ENCODE results near the gene OR2A5.

- TF ChIP-seq YY1 (IDR thresholded peaks at IDR 0.05; ENCODE audit: low read depth, low read length) (no peak), CTCF (IDR thresholded peaks at IDR 0.05; ENCODE audit: control extremely low read depth in 1 of 3, insufficient read depth in 1 of 3, low read depth in 1 of 3, low read length in 3 of 3) (no peak), POLR2A (IDR thresholded peaks at IDR 0.05; ENCODE audit: control extremely low read depth in 1 of 2, low read depth in 2 of 2, low read length in 2 of 2) (no peak), TAF7 (optimal IDR thresholded peaks at IDR 0.05; ENCODE audit: borderline replicate concordance, low read depth, low read length) (no peak), SUZ12 (IDR thresholded peaks at IDR 0.05; ENCODE audit: low read length) (no peak), EP300 (IDR thresholded peaks at IDR 0.05; ENCODE audit: borderline replicate concordance in 1 of 2, low read depth in 2 of 2, low read length in 2 of 2) (no peak), USF2 (IDR thresholded peaks at IDR 0.05; ENCODE audit: low read length) (no peak), ATF3 (IDR thresholded peaks at IDR 0.05; ENCODE audit: insufficient read depth, low read depth, low read length) (no peak), POLR2AphosphoS5 (IDR thresholded peaks at IDR 0.05; ENCODE audit: low read depth, low read length) (no peak), GTF2F1 (IDR thresholded peaks at IDR 0.05; ENCODE audit: borderline replicate concordance, low read depth, low read length) (no peak), CEBPB (IDR thresholded peaks at IDR 0.05; ENCODE audit: low read depth, low read length) (no peak), POU5F1 (IDR thresholded peaks at IDR 0.05; ENCODE audit: low read depth, low read length) (no peak), ATF2 (IDR thresholded peaks at IDR 0.05; ENCODE audit: low read length) (no peak)
Observed at GRCh38 chr7:144009361-144009760, 39.4 kb upstream of the OR2A5 start.

All from H1 (cell line).